PC-9 (cell line): ENCODE data around the gene YPEL1. TPM values are rescaled to one million over a fixed set of nuclear protein-coding genes. Genes with fewer than 3 reads are reported as not detected.

ENCODE experiments used
- BruUV-seq: library from RNA; stranded (reverse); fragments of 400-500 nt; replicated peaks from 2 replicates; lab custom pipeline; 2021; lab: Mats Ljungman, UMichigan
- CTCF ChIA-PET: fragments of 300-600 bp; sonication (Branson Sonifier 250); formaldehyde crosslinking; loops from one replicate; lab custom pipeline; 2022; ENCODE audit warnings: antibody characterized with exemption; lab: Charles Lee
- POLR2A ChIA-PET: fragments of 300-600 bp; sonication (Branson Sonifier 250); formaldehyde crosslinking; loops from one replicate; lab custom pipeline; 2022; ENCODE audit warnings: antibody characterized with exemption; ENCODE audit not compliant: unreplicated experiment; lab: Charles Lee
- DNase-seq, 2 experiments: peaks; one replicate each; pipeline versions ENCODE4 v3.0.0 to v3.0.0-alpha.2; 2015 to 2022; ENCODE audit warnings: mixed read lengths in 1 of 2
- H2AFZ ChIP-seq: fragments of 200-600 bp; sonication (generic); 2 replicates; pipeline ENCODE4 v1.8.1; 2017; ENCODE audit warnings: antibody characterized with exemption
- H3F3A ChIP-seq: fragments of 200-600 bp; sonication (generic); 2 replicates; pipeline ENCODE4 v1.8.1; 2017; ENCODE audit warnings: antibody characterized with exemption, mild to moderate bottlenecking, low read depth; ENCODE audit not compliant: insufficient read depth
- H3K27ac ChIP-seq: fragments of 200-600 bp; sonication (generic); 2 replicates; pipeline ENCODE4 v1.6.1; 2016; ENCODE audit warnings: mixed run types
- H3K27me3 ChIP-seq: fragments of 200-600 bp; sonication (generic); 2 replicates; pipeline ENCODE4 v1.6.1; 2016; ENCODE audit warnings: low read depth, mixed run types; ENCODE audit not compliant: insufficient read depth
- H3K36me3 ChIP-seq: fragments of 200-600 bp; sonication (generic); 2 replicates; pipeline ENCODE4 v1.6.1; 2016; ENCODE audit warnings: low read depth, mixed run types
- H3K4me1 ChIP-seq: fragments of 200-600 bp; sonication (generic); replicated peaks from 2 replicates; pipeline ENCODE4 v1.6.1; 2016; ENCODE audit warnings: mixed run types; ENCODE audit not compliant: insufficient read depth
- H3K4me2 ChIP-seq: fragments of 200-600 bp; sonication (generic); 2 replicates; pipeline ENCODE4 v1.6.1; 2017; ENCODE audit warnings: mixed run types
- H3K4me3 ChIP-seq: fragments of 200-600 bp; sonication (generic); 2 replicates; pipeline ENCODE4 v1.6.1; 2016; ENCODE audit warnings: mixed run types
- H3K79me2 ChIP-seq: fragments of 200-600 bp; sonication (generic); 2 replicates; pipeline ENCODE4 v1.6.1; 2017; ENCODE audit warnings: low read depth, mixed run types
- H3K9me2 ChIP-seq: fragments of 200-600 bp; sonication (generic); 2 replicates; pipeline ENCODE4 v1.8.1; 2017; ENCODE audit warnings: mild to moderate bottlenecking; ENCODE audit not compliant: insufficient read depth
- H3K9me3 ChIP-seq: fragments of 200-600 bp; sonication (generic); 2 replicates; pipeline ENCODE4 v1.8.1; 2016; ENCODE audit warnings: low read depth; ENCODE audit not compliant: insufficient read depth
- H4K20me1 ChIP-seq: fragments of 200-600 bp; sonication (generic); 2 replicates; pipeline ENCODE4 v1.8.1; 2017; ENCODE audit not compliant: insufficient read depth
- CTCF ChIP-seq: fragments of 200-600 bp; sonication (generic); conservative IDR thresholded peaks from 2 replicates; pipeline ENCODE4 v1.6.1; 2017; ENCODE audit warnings: mixed run types, antibody characterized with exemption, mild to moderate bottlenecking, moderate library complexity
- EZH2 ChIP-seq: fragments of 200-600 bp; sonication (generic); IDR thresholded peaks from 2 replicates; pipeline ENCODE4 v1.8.0; 2017; ENCODE audit warnings: antibody characterized with exemption, low read depth
- intact Hi-C: fragments of 100-400 bp; cut with micrococcal nuclease; formaldehyde crosslinking; loops from one replicate; pipeline ENCODE4 v1.10.0; 2022; ENCODE audit not compliant: unreplicated experiment
- total RNA-seq: library from RNA; stranded (reverse); gene quantifications from 2 replicates; pipeline ENCODE4 v1.2.3, GENCODE V29; 2021

The YPEL1 gene
- total RNA-seq, 1 experiment from 2014 or later = 5.2 TPM

- H3F3A ChIP-seq = no peaks in the 10 kb centered on the region
- BruUV-seq = no TSS peak
- ChIA-PET POLR2A (no interaction called here), CTCF (no interaction called here)
- no peaks in the 10 kb centered on the region for H3K36me3 ChIP-seq
- no peaks in the 10 kb centered on the region for H3K27me3 ChIP-seq
- intact Hi-C loops = no loop called here
- no peak overlapping the region for H3K27ac ChIP-seq
- no peak for DNase-seq
- H3K4me2 ChIP-seq = no peak overlapping the region
- H3K9me2 ChIP-seq = no peaks in the 10 kb centered on the region
- TF ChIP-seq EZH2 (no peak), CTCF (no peak)
- H2AFZ ChIP-seq = no peak overlapping the region
- H3K4me1 ChIP-seq = no peaks in the 10 kb centered on the region
- H4K20me1 ChIP-seq = no peaks in the 10 kb centered on the region
- H3K79me2 ChIP-seq = no peaks in the 10 kb centered on the region
- no peak overlapping the region for H3K4me3 ChIP-seq
- no peaks in the 10 kb centered on the region for H3K9me3 ChIP-seq
Observed at GRCh38 chr22:21686193-21686608, 49.4 kb downstream of the YPEL1 start.

DNA sequence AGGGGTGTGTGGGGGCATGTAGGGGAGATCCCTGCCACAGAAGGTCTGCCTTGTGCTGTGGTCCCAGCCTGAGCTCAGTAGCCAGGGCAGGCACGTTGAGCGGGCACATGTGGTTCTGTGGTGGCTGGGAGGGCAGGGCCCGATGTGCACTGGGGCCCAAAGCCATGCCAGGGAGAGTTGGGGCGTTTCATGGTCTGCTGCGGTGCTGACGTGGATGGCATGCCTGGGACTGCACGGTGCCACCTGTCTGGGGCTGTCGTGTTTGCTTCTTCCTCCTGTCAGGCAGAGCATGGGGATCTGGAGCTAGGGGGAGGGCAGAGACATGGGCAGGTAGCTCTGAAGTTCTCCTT is 50.5 kb downstream of the YPEL1 start:
- no peaks in the 10 kb centered on the region for H3F3A ChIP-seq
- no peaks in the 10 kb centered on the region for H3K27me3 ChIP-seq
- no peak for TF ChIP-seq CTCF
- TF ChIP-seq EZH2 = no peak
- no peak overlapping the region for H2AFZ ChIP-seq
- no peaks in the 10 kb centered on the region for H3K4me1 ChIP-seq
- ChIA-PET POLR2A (no interaction called here), CTCF (no interaction called here)
- no TSS peak for BruUV-seq
- no peak overlapping the region for H3K4me2 ChIP-seq
- no peak for DNase-seq
- H3K9me3 ChIP-seq = no peaks in the 10 kb centered on the region
- H4K20me1 ChIP-seq = no peaks in the 10 kb centered on the region
- intact Hi-C loops = no loop called here
- H3K9me2 ChIP-seq = no peaks in the 10 kb centered on the region
- H3K36me3 ChIP-seq = no peaks in the 10 kb centered on the region
- no peak overlapping the region for H3K27ac ChIP-seq
- no peaks in the 10 kb centered on the region for H3K79me2 ChIP-seq
- no peak overlapping the region for H3K4me3 ChIP-seq

DNA sequence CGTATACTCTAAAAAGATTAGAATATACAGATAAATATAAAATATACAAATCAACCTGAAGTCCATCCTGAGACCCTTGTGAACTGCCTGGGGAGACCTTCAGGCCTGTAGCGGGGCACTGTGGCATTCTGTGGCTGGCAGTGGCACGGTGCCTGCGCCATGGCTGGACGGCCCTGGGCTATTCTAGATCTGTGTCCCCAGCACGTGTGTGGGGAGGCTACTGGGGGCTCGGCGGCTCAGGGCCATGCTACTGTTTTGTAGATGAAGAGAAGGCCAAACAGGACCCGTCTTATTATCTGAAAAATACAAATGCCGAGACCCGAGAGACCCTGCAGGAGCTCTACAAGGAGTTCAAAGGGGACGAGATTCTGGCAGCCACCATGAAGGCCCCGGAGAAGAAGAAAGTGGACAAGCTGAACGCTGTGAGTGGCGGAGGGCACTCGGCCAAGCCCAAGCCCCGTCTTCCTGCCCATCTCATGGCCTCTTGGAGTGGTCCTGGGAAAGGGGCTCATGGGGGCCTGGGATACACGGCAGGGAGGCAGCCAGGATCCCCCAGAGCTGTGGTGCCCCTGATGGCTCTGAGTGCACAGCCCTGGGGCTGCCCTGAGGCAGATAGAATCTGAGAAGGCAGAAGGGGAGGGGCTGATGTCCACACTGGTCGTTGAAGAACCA is 51.0 kb downstream of the YPEL1 start:
- H3K4me2 ChIP-seq = no peak overlapping the region
- ChIA-PET POLR2A (no interaction called here), CTCF (no interaction called here)
- no peak overlapping the region for H2AFZ ChIP-seq
- no peaks in the 10 kb centered on the region for H3K36me3 ChIP-seq
- H3K27ac ChIP-seq = no peak overlapping the region
- no peaks in the 10 kb centered on the region for H4K20me1 ChIP-seq
- intact Hi-C loops = no loop called here
- no peak for DNase-seq
- H3F3A ChIP-seq = no peaks in the 10 kb centered on the region
- no peaks in the 10 kb centered on the region for H3K27me3 ChIP-seq
- BruUV-seq = no TSS peak
- TF ChIP-seq EZH2 (no peak), CTCF (no peak)
- no peaks in the 10 kb centered on the region for H3K9me2 ChIP-seq
- H3K4me3 ChIP-seq = no peak overlapping the region
- H3K9me3 ChIP-seq = no peaks in the 10 kb centered on the region
- H3K79me2 ChIP-seq = no peaks in the 10 kb centered on the region
- no peaks in the 10 kb centered on the region for H3K4me1 ChIP-seq
